Liver (tissue), 9 donors: Measurements from ENCODE around the gene CDKN1B. TPM values are rescaled to one million over a fixed set of nuclear protein-coding genes. Genes with fewer than 3 reads are reported as not detected.
A peak's percentile ranks its signal among the peaks of the same experiment; 100 is the strongest.

Experiments
- DNase-seq: peaks from one replicate; pipeline ENCODE4 v3.0.0-alpha.2; 2017; ENCODE audit warnings: low spot score
- H3K27ac ChIP-seq, 2 donors: one replicate each; pipeline ENCODE4 v1.7.0; 2013; ENCODE audit warnings: inconsistent platforms in 2 of 2, low read length in 2 of 2, control low read depth in 1 of 2, low read depth in 1 of 2, mild to moderate bottlenecking in 1 of 2
- H3K27me3 ChIP-seq, 4 donors: one replicate each; pipeline versions ENCODE4 v1.6.1 to v1.7.0; 2013; ENCODE audit warnings: low read length in 3 of 4, inconsistent platforms in 1 of 4, mild to moderate bottlenecking in 1 of 4, moderate library complexity in 1 of 4; ENCODE audit not compliant: control insufficient read depth in 4 of 4, insufficient read depth in 4 of 4
- H3K36me3 ChIP-seq, 4 donors: one replicate each; pipeline versions ENCODE4 v1.6.1 to v1.7.0; 2013; ENCODE audit warnings: low read length in 3 of 4, mild to moderate bottlenecking in 3 of 4, low read depth in 1 of 4, moderate library complexity in 1 of 4; ENCODE audit not compliant: control insufficient read depth in 4 of 4, insufficient read depth in 3 of 4
- H3K4me1 ChIP-seq, 4 donors: one replicate each; pipeline versions ENCODE4 v1.6.1 to v1.7.0; 2013; ENCODE audit warnings: low read length in 3 of 4, mild to moderate bottlenecking in 3 of 4, moderate library complexity in 1 of 4; ENCODE audit not compliant: control insufficient read depth in 4 of 4, insufficient read depth in 4 of 4
- H3K4me3 ChIP-seq, 3 donors: one replicate each; pipeline versions ENCODE4 v1.6.1 to v1.7.0; 2013; ENCODE audit warnings: low read length in 3 of 3, control low read depth in 1 of 3, low read depth in 1 of 3, mild to moderate bottlenecking in 1 of 3
- H3K9ac ChIP-seq, 2 donors: one replicate each; pipeline ENCODE4 v1.7.0; 2013; ENCODE audit warnings: low read length in 2 of 2, mild to moderate bottlenecking in 2 of 2, moderate library complexity in 2 of 2, control low read depth in 1 of 2, low read depth in 1 of 2
- H3K9me3 ChIP-seq, 4 donors: one replicate each; pipeline versions ENCODE4 v1.6.1 to v1.7.0; 2013; ENCODE audit warnings: low read length in 3 of 4; ENCODE audit not compliant: control insufficient read depth in 4 of 4
- EGR1 ChIP-seq, 2 donors: IDR thresholded peaks; 2 replicates each; pipeline ENCODE4 v1.6.1; 2016 to 2018; ENCODE audit warnings: antibody characterized with exemption in 2 of 2, low read depth in 2 of 2
- FOXA1 ChIP-seq: IDR thresholded peaks from 2 replicates; pipeline ENCODE4 v1.6.1; 2016; ENCODE audit warnings: antibody characterized with exemption
- FOXA2 ChIP-seq: IDR thresholded peaks from 2 replicates; pipeline ENCODE4 v1.6.1; 2016; ENCODE audit warnings: antibody characterized with exemption
- GABPA ChIP-seq, 2 donors: IDR thresholded peaks in 1 of 2; conservative IDR thresholded peaks in 1 of 2; 2 replicates each; pipeline ENCODE4 v1.6.1; 2016; ENCODE audit warnings: antibody characterized with exemption in 2 of 2, mild to moderate bottlenecking in 1 of 2, moderate library complexity in 1 of 2
- HNF4G ChIP-seq: IDR thresholded peaks from 2 replicates; pipeline ENCODE4 v1.6.1; 2016; ENCODE audit warnings: antibody characterized with exemption
- JUND ChIP-seq, 2 donors: IDR thresholded peaks; 2 replicates each; pipeline ENCODE4 v1.6.1; 2016; ENCODE audit warnings: antibody characterized with exemption in 2 of 2
- NR2F2 ChIP-seq: IDR thresholded peaks from 2 replicates; pipeline ENCODE4 v1.6.1; 2016; ENCODE audit warnings: antibody characterized with exemption
- RAD21 ChIP-seq, 2 donors: IDR thresholded peaks; 2 replicates each; pipeline ENCODE4 v1.6.1; 2016; ENCODE audit warnings: antibody characterized with exemption in 2 of 2, mild to moderate bottlenecking in 2 of 2
- REST ChIP-seq: IDR thresholded peaks from 2 replicates; pipeline ENCODE4 v1.6.1; 2016; ENCODE audit warnings: antibody characterized with exemption, mild to moderate bottlenecking
- SP1 ChIP-seq: IDR thresholded peaks from 2 replicates; pipeline ENCODE4 v1.6.1; 2018; ENCODE audit warnings: antibody characterized with exemption, mild to moderate bottlenecking
- TAF1 ChIP-seq: conservative IDR thresholded peaks from 2 replicates; pipeline ENCODE4 v1.6.1; 2016; ENCODE audit warnings: antibody characterized with exemption, mild to moderate bottlenecking
- YY1 ChIP-seq: IDR thresholded peaks from 2 replicates; pipeline ENCODE4 v1.6.1; 2016; ENCODE audit warnings: antibody characterized with exemption, mild to moderate bottlenecking
- WGBS: extraction: QIAGEN DNeasy Blood & Tissue Kit; methylation state at CpG from one replicate; pipeline ENCODE4 v1.1.7; 2013; 5-methylcytosine and 5-hydroxymethylcytosine counted together
- polyA plus RNA-seq, 2 donors: library from polyadenylated mRNA; stranded (reverse) in 1 of 2; unstranded in 1 of 2; fragments of 200-250 nt in 1 of 2; fragments of >200 nt in 1 of 2; fragmentation: Nextera tagmentation in 1 of 2; extraction: Ambion mirVana in 1 of 2; gene quantifications; one replicate each; pipeline versions ENCODE4 v1.2.1 to v1.2.3, GENCODE V29; 2013 to 2015
- total RNA-seq, 2 donors: library from RNA; depleted of rRNA; stranded (reverse); fragments of >200 nt; gene quantifications; one replicate each; pipeline ENCODE4 v1.2.3, GENCODE V29; 2014
- TF ChIP-seq, protein P1 (sequence below): IDR thresholded peaks from 2 replicates; pipeline ENCODE4 v1.6.1; 2016; ENCODE audit warnings: antibody characterized with exemption
- TF ChIP-seq, protein P2 (sequence below): fragments of 150-350 bp; IDR thresholded peaks from 2 replicates; pipeline ENCODE4 v1.5.1; 2017; ENCODE audit warnings: improper control_type of control experiment, low read depth, low read length; ENCODE audit not compliant: missing input control
- TF ChIP-seq, protein P3 (sequence below): IDR thresholded peaks from 2 replicates; pipeline ENCODE4 v1.6.1; 2016; ENCODE audit warnings: antibody characterized with exemption
- donor health status: healthy.
- donor health status: healthy.
- donor health status: healthy.
- donor health status: healthy.
- donor health status: healthy.

Gene CDKN1B
- total and polyA plus RNA-seq, 4 donors, result 7.8 to 67.5 (median 22.5) TPM

GRCh38 chr12:12718381-12718759 is 1.2 kb downstream of the CDKN1B start (continued):
- no peak for TF ChIP-seq REST

GRCh38 chr12:12718853-12719252 is 1.7 kb downstream of the CDKN1B start:
- H3K9me3 ChIP-seq, result no peaks in the 10 kb centered on the region
- 1% methylated on average over 14 of the region's 14 CpGs for WGBS
- peaks cover 4 to 50% (median 40%) of the 10 kb centered on the region in 4 donors for H3K4me1 ChIP-seq
- H3K36me3 ChIP-seq, result peaks cover 0 to 9% (median 0%) of the 10 kb centered on the region in 4 donors
- peak overlapping the region; percentile 98 to 99 for H3K27ac ChIP-seq
- no peak for TF ChIP-seq JUND (IDR thresholded peaks at IDR 0.05)
- TF ChIP-seq HNF4G, result no peak
- TF ChIP-seq EGR1 (IDR thresholded peaks at IDR 0.05; ENCODE audit: low read depth in 2 of 2), result no peak
- TF ChIP-seq YY1, result no peak
- no peak for TF ChIP-seq RAD21 (IDR thresholded peaks at IDR 0.05)
- TF ChIP-seq, protein P1, sequence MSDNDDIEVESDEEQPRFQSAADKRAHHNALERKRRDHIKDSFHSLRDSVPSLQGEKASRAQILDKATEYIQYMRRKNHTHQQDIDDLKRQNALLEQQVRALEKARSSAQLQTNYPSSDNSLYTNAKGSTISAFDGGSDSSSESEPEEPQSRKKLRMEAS, result no peak
- no peak for TF ChIP-seq FOXA2
- TF ChIP-seq, protein P2, sequence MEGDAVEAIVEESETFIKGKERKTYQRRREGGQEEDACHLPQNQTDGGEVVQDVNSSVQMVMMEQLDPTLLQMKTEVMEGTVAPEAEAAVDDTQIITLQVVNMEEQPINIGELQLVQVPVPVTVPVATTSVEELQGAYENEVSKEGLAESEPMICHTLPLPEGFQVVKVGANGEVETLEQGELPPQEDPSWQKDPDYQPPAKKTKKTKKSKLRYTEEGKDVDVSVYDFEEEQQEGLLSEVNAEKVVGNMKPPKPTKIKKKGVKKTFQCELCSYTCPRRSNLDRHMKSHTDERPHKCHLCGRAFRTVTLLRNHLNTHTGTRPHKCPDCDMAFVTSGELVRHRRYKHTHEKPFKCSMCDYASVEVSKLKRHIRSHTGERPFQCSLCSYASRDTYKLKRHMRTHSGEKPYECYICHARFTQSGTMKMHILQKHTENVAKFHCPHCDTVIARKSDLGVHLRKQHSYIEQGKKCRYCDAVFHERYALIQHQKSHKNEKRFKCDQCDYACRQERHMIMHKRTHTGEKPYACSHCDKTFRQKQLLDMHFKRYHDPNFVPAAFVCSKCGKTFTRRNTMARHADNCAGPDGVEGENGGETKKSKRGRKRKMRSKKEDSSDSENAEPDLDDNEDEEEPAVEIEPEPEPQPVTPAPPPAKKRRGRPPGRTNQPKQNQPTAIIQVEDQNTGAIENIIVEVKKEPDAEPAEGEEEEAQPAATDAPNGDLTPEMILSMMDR, result no peak
- TF ChIP-seq NR2F2, result no peak
- no peak for TF ChIP-seq GABPA (IDR thresholded peaks at IDR 0.05 in 1 of 2, conservative IDR thresholded peaks at IDR 0.05 in 1 of 2)
- no peak for TF ChIP-seq FOXA1
- TF ChIP-seq, protein P3, sequence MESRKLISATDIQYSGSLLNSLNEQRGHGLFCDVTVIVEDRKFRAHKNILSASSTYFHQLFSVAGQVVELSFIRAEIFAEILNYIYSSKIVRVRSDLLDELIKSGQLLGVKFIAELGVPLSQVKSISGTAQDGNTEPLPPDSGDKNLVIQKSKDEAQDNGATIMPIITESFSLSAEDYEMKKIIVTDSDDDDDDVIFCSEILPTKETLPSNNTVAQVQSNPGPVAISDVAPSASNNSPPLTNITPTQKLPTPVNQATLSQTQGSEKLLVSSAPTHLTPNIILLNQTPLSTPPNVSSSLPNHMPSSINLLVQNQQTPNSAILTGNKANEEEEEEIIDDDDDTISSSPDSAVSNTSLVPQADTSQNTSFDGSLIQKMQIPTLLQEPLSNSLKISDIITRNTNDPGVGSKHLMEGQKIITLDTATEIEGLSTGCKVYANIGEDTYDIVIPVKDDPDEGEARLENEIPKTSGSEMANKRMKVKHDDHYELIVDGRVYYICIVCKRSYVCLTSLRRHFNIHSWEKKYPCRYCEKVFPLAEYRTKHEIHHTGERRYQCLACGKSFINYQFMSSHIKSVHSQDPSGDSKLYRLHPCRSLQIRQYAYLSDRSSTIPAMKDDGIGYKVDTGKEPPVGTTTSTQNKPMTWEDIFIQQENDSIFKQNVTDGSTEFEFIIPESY, result no peak
- TF ChIP-seq TAF1, result no peak
- no peak for TF ChIP-seq SP1
- peak overlapping the region; percentile 77 to 98 (median 98) for H3K4me3 ChIP-seq
- H3K9ac ChIP-seq, result peak overlapping the region; percentile 98 to 100
- H3K27me3 ChIP-seq, result no peaks in the 10 kb centered on the region
- peak; percentile 47 for DNase-seq
